Mesendoderm (in vitro differentiated cells): Measurements from ENCODE around the gene ATP6V0E1.

Experiments used
- DNase-seq: peaks from one replicate; pipeline ENCODE4 v3.0.0; 2013
- H2AK5ac ChIP-seq: 2 replicates; pipeline ENCODE4 v1.6.1; 2013; ENCODE audit warnings: low read length, inconsistent platforms
- H2BK120ac ChIP-seq: 2 replicates; pipeline ENCODE4 v1.6.1; 2013; ENCODE audit warnings: low read depth, mild to moderate bottlenecking, low read length, moderate library complexity, mixed read lengths
- H2BK15ac ChIP-seq: replicated peaks from 2 replicates; pipeline ENCODE4 v1.6.1; 2013; ENCODE audit warnings: low read depth, mild to moderate bottlenecking, moderate library complexity
- H2BK5ac ChIP-seq: 2 replicates; pipeline ENCODE4 v1.6.1; 2013; ENCODE audit warnings: low read length, inconsistent platforms
- H3K18ac ChIP-seq: 2 replicates; pipeline ENCODE4 v1.6.1; 2013; ENCODE audit warnings: mild to moderate bottlenecking, low read length, mixed read lengths
- H3K23ac ChIP-seq: one replicate; pipeline ENCODE4 v1.6.1; 2013; ENCODE audit warnings: low read length
- H3K27ac ChIP-seq: 2 replicates; pipeline ENCODE4 v1.5.1; 2013; ENCODE audit warnings: low read depth, mild to moderate bottlenecking, inconsistent platforms, low read length, moderate library complexity
- H3K27me3 ChIP-seq: 2 replicates; pipeline ENCODE4 v1.6.1; 2013; ENCODE audit warnings: low read length, control low read depth, mild to moderate bottlenecking, inconsistent platforms; ENCODE audit not compliant: insufficient read depth, poor library complexity
- H3K36me3 ChIP-seq: 2 replicates; pipeline ENCODE4 v1.6.1; 2013; ENCODE audit warnings: low read length, inconsistent platforms; ENCODE audit not compliant: control insufficient read depth, insufficient read depth
- H3K4ac ChIP-seq: one replicate; pipeline ENCODE4 v1.6.1; 2013; ENCODE audit warnings: low read depth, mild to moderate bottlenecking, low read length, moderate library complexity
- H3K4me1 ChIP-seq: 2 replicates; pipeline ENCODE4 v1.6.1; 2013; ENCODE audit warnings: low read depth, low read length, inconsistent platforms; ENCODE audit not compliant: control insufficient read depth
- H3K4me2 ChIP-seq: 2 replicates; pipeline ENCODE4 v1.6.1; 2013; ENCODE audit warnings: low read length
- H3K4me3 ChIP-seq: 2 replicates; pipeline ENCODE4 v1.5.1; 2013; ENCODE audit warnings: mild to moderate bottlenecking, low read length
- H3K56ac ChIP-seq: one replicate; pipeline ENCODE4 v1.6.1; 2013; ENCODE audit warnings: low read length
- H3K79me1 ChIP-seq: 2 replicates; pipeline ENCODE4 v1.6.1; 2013; ENCODE audit warnings: low read length, inconsistent platforms
- H3K79me2 ChIP-seq: 2 replicates; pipeline ENCODE4 v1.6.1; 2013; ENCODE audit warnings: mild to moderate bottlenecking, low read length; ENCODE audit not compliant: control insufficient read depth, insufficient read depth
- H3K9ac ChIP-seq: 2 replicates; pipeline ENCODE4 v1.6.1; 2013; ENCODE audit warnings: low read length, inconsistent platforms
- H4K5ac ChIP-seq: one replicate; pipeline ENCODE4 v1.6.1; 2013; ENCODE audit warnings: low read length
- H4K8ac ChIP-seq: one replicate; pipeline ENCODE4 v1.6.1; 2013; ENCODE audit warnings: low read depth, mild to moderate bottlenecking, control low read depth, low read length, moderate library complexity
- WGBS: extraction: QIAGEN DNeasy Blood & Tissue Kit; methylation state at CpG from one replicate; pipeline ENCODE4 v1.1.7; 2013; ENCODE audit warnings: low lambda C conversion rate, missing lambda C conversion rate; ENCODE audit not compliant: insufficient coverage; ENCODE audit errors: extremely low coverage; 5-methylcytosine and 5-hydroxymethylcytosine counted together

ATP6V0E1 gene

DNA sequence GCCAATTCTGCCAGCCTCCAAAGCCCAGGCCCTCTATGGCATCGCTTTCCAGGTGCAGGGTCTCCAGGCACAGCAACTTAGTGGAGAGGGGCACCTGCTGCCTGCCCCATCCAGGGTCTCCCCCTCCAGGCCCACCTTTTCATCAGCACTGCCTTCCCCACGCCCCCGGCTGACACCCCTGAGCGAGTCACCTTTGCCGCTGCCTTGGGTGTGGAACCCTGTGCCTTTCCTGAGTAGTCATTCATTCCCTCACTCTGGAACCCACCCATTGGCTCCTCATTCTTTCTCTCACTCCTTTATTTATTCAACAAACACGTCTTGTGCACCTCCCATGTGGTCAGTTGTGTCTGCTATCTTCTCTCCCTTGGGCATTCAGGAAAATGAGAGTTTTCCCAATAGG lies 38.8 kb upstream of the ATP6V0E1 start:
- H3K79me1 ChIP-seq: no peaks in the 10 kb centered on the region
- peaks cover 17% of the 10 kb centered on the region for H3K4me1 ChIP-seq
- no peak overlapping the region for H3K9ac ChIP-seq
- no peak overlapping the region for H3K23ac ChIP-seq
- H2BK5ac ChIP-seq: no peak overlapping the region
- H3K36me3 ChIP-seq: no peaks in the 10 kb centered on the region
- no peak overlapping the region for H3K18ac ChIP-seq
- no peak overlapping the region for H2BK15ac ChIP-seq
- no peak overlapping the region for H2BK120ac ChIP-seq
- no peak overlapping the region for H4K5ac ChIP-seq
- H3K4ac ChIP-seq: no peak overlapping the region
- no CpG with 5 or more reads among the region's 6 CpGs for WGBS
- no peak overlapping the region for H3K4me3 ChIP-seq
- no peak overlapping the region for H3K4me2 ChIP-seq
- no peaks in the 10 kb centered on the region for H3K79me2 ChIP-seq
- no peak overlapping the region for H3K56ac ChIP-seq
- H3K27me3 ChIP-seq: no peaks in the 10 kb centered on the region
- no peak overlapping the region for H3K27ac ChIP-seq
- DNase-seq: no peak
- H4K8ac ChIP-seq: no peak overlapping the region
- no peak overlapping the region for H2AK5ac ChIP-seq

DNA sequence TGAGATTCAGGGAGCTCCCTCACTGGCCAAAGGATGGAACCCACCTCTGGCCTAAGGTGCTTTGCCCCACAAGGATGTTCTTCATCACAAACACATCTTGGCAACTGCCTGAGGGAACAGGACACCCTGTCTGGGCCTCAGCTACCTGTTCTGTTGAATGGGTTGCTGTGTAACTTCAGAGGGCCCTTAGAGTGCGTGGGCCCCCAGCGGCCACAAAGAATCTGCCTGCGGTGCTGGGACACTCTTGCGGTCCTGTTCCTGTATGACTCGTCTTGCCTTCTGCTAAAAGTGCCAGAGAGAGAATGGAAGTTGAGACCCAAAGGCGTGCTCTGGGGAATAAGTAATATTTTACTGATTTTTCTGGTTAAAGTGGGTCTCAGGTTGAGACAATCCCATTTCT lies 38.4 kb upstream of the ATP6V0E1 start:
- Histone ChIP-seq H3K36me3 (no peaks in the 10 kb centered on the region), H2BK120ac (no peak overlapping the region), H4K8ac (no peak overlapping the region), H3K27me3 (no peaks in the 10 kb centered on the region), H3K4me1 (peaks cover 17% of the 10 kb centered on the region), H3K9ac (no peak overlapping the region), H2AK5ac (no peak overlapping the region), H3K18ac (no peak overlapping the region), H3K4me2 (no peak overlapping the region), H3K4ac (no peak overlapping the region), H3K27ac (no peak overlapping the region), H3K79me2 (no peaks in the 10 kb centered on the region), H3K79me1 (no peaks in the 10 kb centered on the region), H3K23ac (no peak overlapping the region), H3K56ac (no peak overlapping the region), H2BK15ac (no peak overlapping the region), H4K5ac (no peak overlapping the region), H3K4me3 (no peak overlapping the region), H2BK5ac (no peak overlapping the region)
- no CpG with 5 or more reads among the region's 6 CpGs for WGBS
- no peak for DNase-seq

- Histone ChIP-seq H3K4me3 (no peak overlapping the region), H3K18ac (no peak overlapping the region), H4K8ac (no peak overlapping the region), H3K27ac (no peak overlapping the region), H3K4ac (no peak overlapping the region), H3K23ac (no peak overlapping the region), H2BK120ac (no peak overlapping the region), H3K79me1 (no peaks in the 10 kb centered on the region), H3K56ac (no peak overlapping the region), H2BK5ac (no peak overlapping the region), H2BK15ac (no peak overlapping the region), H3K4me2 (no peak overlapping the region), H3K79me2 (no peaks in the 10 kb centered on the region), H3K4me1 (peaks cover 17% of the 10 kb centered on the region), H3K27me3 (no peaks in the 10 kb centered on the region), H3K9ac (no peak overlapping the region), H4K5ac (no peak overlapping the region), H3K36me3 (no peaks in the 10 kb centered on the region), H2AK5ac (no peak overlapping the region)
- no CpG with 5 or more reads among the region's 7 CpGs for WGBS
- no peak for DNase-seq
Observed at GRCh38 chr5:172946146-172946545, 37.4 kb upstream of the ATP6V0E1 start.

GRCh38 chr5:172949426-172949825 lies 34.1 kb upstream of the ATP6V0E1 start:
- H3K27ac ChIP-seq: no peak overlapping the region
- WGBS: no CpG with 5 or more reads among the region's 3 CpGs

GRCh38 chr5:172950176-172950965 lies 33.2 kb upstream of the ATP6V0E1 start:
- no CpG with 5 or more reads among the region's 12 CpGs for WGBS
- H3K27ac ChIP-seq: no peak overlapping the region
- no peaks in the 10 kb centered on the region for H3K79me2 ChIP-seq

More at GRCh38 chr5:172949426-172949825, 34.1 kb upstream of the ATP6V0E1 start:
- Histone ChIP-seq H2BK15ac (no peak overlapping the region), H3K4me3 (no peak overlapping the region), H3K79me1 (no peaks in the 10 kb centered on the region), H3K56ac (no peak overlapping the region), H4K5ac (no peak overlapping the region), H2BK120ac (no peak overlapping the region), H3K18ac (no peak overlapping the region), H3K4me2 (no peak overlapping the region), H3K36me3 (no peaks in the 10 kb centered on the region), H3K9ac (no peak overlapping the region), H2AK5ac (no peak overlapping the region), H3K27me3 (no peaks in the 10 kb centered on the region), H3K4ac (no peak overlapping the region), H3K23ac (no peak overlapping the region), H4K8ac (no peak overlapping the region), H3K79me2 (no peaks in the 10 kb centered on the region), H2BK5ac (no peak overlapping the region), H3K4me1 (no peaks in the 10 kb centered on the region)
- no peak for DNase-seq

More at GRCh38 chr5:172950176-172950965, 33.2 kb upstream of the ATP6V0E1 start:
- Histone ChIP-seq H2BK120ac (no peak overlapping the region), H4K8ac (no peak overlapping the region), H2BK5ac (no peak overlapping the region), H2AK5ac (no peak overlapping the region), H3K4me1 (no peaks in the 10 kb centered on the region), H3K36me3 (no peaks in the 10 kb centered on the region), H3K18ac (no peak overlapping the region), H3K79me1 (no peaks in the 10 kb centered on the region), H3K4me2 (no peak overlapping the region), H2BK15ac (no peak overlapping the region), H3K23ac (no peak overlapping the region), H3K4ac (no peak overlapping the region), H3K9ac (no peak overlapping the region), H3K4me3 (no peak overlapping the region), H3K27me3 (no peaks in the 10 kb centered on the region), H4K5ac (no peak overlapping the region), H3K56ac (no peak overlapping the region)
- DNase-seq: no peak
